ENCODE results near the gene LEFTY2.
"Not testable (repeated sequence)": the region's sequence is repeated elsewhere in the genome, so short reads cannot be mapped to it uniquely, and the experiment has no call there.

The LEFTY2 gene

DNA sequence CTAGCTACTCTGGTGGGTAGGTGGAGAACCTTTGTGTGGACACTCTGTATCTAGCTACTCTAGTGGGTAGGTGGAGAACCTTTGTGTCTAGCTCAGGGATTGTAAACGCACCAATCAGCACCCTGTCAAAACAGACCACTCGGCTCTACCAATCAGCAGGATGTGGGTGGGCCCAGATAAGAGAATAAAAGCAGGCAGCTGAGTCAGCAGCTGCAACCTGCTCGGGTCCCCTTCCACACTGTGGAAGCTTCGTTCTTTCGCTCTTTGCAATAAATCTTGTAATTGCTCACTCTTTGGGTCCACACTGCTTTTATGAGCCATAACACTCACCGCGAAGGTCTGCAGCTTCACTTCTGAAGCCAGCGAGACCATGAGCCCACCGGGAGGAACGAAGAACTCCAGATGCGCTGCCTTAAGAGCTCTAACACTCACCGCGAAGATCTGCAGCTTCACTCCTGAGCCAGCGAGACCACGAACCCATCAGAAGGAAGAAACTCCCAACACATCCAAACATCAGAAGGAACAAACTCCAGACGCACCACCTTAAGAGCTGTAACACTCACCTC is 29.7 kb upstream of the LEFTY2 start:
- H3K27me3 ChIP-seq (ENCODE audit: control insufficient read depth, insufficient read depth, low read length); H3K9ac ChIP-seq (ENCODE audit: low read length); H3K4me1 ChIP-seq (ENCODE audit: control insufficient read depth, insufficient read depth, low read length); H3K27ac ChIP-seq (ENCODE audit: low read depth, low read length); H3K36me3 ChIP-seq (ENCODE audit: control insufficient read depth, insufficient read depth, low read length); H3K4me3 ChIP-seq (ENCODE audit: low read length): not testable (repeated sequence)

DNA sequence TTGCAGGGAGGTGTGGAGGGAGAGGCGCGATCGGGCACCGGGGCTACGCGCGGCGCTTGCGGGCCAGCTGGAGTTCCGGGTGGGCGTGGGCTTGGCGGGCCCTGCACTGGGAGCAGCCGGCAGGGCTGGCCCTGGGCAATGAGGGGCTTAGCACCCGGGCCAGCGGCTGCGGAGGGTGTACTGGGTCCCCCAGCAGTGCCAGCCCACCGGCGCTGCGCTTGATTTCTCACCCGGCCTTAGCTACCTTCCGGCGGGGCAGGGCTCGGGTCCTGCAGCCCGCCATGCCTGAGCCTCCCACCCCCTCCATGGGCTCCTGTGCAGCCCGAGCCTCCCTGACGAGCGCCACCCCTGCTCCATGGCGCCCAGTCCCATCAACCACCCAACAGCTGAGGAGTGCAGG is 28.7 kb upstream of the LEFTY2 start:
- not testable (repeated sequence) for H3K4me1 ChIP-seq (ENCODE audit: control insufficient read depth, insufficient read depth, low read length); H3K36me3 ChIP-seq (ENCODE audit: control insufficient read depth, insufficient read depth, low read length); H3K4me3 ChIP-seq (ENCODE audit: low read length); H3K27me3 ChIP-seq (ENCODE audit: control insufficient read depth, insufficient read depth, low read length); H3K9ac ChIP-seq (ENCODE audit: low read length); H3K27ac ChIP-seq (ENCODE audit: low read depth, low read length)

DNA sequence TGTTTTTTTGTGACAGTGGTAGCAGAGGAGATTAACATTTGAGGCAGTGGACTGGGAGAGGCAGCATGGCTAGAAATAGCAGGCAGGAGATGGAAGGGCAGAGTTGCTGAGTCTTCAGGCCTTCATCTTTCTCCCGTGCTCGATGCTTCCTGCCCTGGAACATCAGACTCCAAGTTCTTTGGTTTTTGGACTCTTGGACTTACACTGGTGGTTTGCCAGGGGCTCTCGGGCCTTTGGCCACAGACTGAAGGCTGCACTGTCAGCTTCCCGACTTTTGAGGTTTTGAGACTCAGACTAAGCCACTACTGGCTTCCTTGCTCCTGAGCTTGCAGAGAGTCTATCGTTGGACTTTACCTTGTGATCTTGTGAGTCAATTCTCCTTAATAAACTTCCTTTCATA is 24.2 kb upstream of the LEFTY2 start:
- Histone ChIP-seq H3K27me3 (ENCODE audit: control insufficient read depth, insufficient read depth, low read length) (no peaks in the 10 kb centered on the region), H3K9ac (ENCODE audit: low read length) (no peak overlapping the region), H3K4me1 (ENCODE audit: control insufficient read depth, insufficient read depth, low read length) (no peaks in the 10 kb centered on the region), H3K36me3 (ENCODE audit: control insufficient read depth, insufficient read depth, low read length) (no peaks in the 10 kb centered on the region), H3K4me3 (ENCODE audit: low read length) (no peak overlapping the region), H3K27ac (ENCODE audit: low read depth, low read length) (no peak overlapping the region)

DNA sequence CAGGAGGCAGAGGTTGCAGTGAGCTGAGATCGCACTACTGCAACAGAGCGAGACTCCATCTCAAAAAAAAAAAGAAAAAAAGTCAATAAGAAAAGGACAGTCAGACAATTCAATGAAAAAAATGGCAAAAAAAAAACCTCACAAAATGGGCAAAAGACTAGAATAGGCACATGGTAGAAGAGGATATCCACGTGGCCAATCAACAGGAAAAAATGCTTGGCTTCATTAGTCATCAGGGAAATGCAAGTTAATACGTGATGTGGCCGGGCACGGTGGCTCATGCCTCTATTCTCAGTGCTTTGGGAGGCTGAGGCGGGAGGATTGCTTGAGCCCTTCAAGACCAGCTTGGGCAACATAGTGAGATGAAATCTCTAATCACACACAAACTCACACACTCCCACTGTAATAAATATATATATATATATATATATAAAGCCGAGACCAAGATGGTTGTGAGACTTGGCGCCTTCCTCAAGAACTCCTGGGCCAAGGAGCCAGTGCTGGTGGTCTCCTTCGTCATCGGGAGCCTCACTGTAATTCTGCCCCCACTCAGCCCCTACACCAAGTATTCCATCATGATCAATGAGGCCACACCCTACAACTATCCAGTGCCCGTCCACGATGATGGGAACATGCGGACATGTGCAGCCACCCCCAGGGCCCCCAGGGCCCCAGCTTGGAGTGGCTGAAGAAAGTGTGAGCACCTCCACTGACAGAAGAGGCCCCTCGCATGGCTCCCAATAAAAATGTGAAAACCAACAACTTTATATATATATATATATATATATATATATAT is 22.9 kb upstream of the LEFTY2 start:
- no peaks in the 10 kb centered on the region for H3K4me1 ChIP-seq (ENCODE audit: control insufficient read depth, insufficient read depth, low read length)
- no peak overlapping the region for H3K9ac ChIP-seq (ENCODE audit: low read length)
- H3K27me3 ChIP-seq (ENCODE audit: control insufficient read depth, insufficient read depth, low read length) = no peaks in the 10 kb centered on the region
- no peaks in the 10 kb centered on the region for H3K36me3 ChIP-seq (ENCODE audit: control insufficient read depth, insufficient read depth, low read length)
- no peak overlapping the region for H3K27ac ChIP-seq (ENCODE audit: low read depth, low read length)
- no peak overlapping the region for H3K4me3 ChIP-seq (ENCODE audit: low read length)

DNA sequence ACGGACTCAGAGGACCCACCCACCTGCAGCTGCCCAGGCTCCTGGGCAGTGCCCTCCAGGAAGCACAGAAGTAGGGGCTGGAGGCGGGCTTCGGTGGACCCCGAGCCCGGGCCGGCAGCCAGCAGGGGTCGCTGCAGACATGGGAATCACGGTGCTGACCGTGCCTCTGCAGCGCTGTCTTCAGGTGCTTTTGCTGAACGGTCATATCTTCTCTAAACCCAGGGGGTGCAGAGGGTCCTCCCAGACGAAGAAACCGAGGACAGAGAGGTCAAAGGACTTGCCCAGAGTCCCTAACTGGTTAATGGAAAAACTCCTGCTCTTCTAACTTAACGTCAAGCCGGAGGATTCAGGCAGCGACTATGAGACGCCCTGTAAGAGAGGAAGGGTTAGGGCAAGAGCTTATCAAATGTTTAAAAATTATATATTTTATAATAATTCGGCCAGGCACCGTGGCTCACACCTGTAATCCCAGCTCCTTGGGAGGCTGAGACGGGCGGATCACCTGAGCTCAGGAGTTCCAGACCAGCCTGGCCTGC is 21.5 kb upstream of the LEFTY2 start:
- H3K9ac ChIP-seq (ENCODE audit: low read length) = no peak overlapping the region
- no peaks in the 10 kb centered on the region for H3K27me3 ChIP-seq (ENCODE audit: control insufficient read depth, insufficient read depth, low read length)
- no peak overlapping the region for H3K4me3 ChIP-seq (ENCODE audit: low read length)
- no peaks in the 10 kb centered on the region for H3K4me1 ChIP-seq (ENCODE audit: control insufficient read depth, insufficient read depth, low read length)
- no peak overlapping the region for H3K27ac ChIP-seq (ENCODE audit: low read depth, low read length)
- H3K36me3 ChIP-seq (ENCODE audit: control insufficient read depth, insufficient read depth, low read length) = no peaks in the 10 kb centered on the region

DNA sequence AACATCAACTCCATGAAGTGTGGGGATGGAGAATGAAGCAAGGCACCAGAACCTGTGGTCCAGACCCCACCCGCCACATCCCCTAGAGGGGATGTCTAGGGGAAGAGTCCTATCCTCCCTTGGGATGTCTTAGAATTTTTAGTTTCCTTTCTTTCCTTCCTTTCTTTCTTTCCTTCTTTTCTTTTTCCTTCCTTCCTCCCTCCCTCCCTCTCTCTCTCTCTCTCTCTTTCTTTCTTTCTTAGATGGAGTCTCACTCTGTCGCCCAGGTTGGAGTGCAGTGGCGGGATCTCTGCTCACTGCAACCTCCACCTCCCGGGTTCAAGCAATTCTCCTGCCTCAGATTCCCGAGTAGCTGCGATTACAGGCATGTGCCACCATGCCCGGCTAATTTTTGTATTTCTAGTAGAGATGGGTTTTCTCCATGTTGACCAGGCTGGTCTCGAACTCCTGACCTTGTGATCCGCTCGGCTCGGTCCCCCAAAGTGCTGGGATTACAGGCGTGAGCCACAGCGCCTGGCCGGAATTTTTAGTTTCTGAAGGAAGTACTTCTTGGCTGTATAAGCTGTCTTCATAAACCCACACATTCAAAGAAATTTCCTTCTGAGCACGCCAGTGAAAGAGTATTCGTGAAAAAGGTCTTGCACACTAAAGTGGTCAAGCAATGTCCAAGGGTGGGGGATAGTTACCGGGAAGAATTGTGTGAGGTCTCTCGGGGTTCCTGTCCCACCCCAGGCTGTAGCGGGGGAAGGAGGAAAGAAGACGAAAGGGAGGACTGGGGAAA is 20.8 kb upstream of the LEFTY2 start:
- H3K27me3 ChIP-seq (ENCODE audit: control insufficient read depth, insufficient read depth, low read length) = no peaks in the 10 kb centered on the region
- H3K4me3 ChIP-seq (ENCODE audit: low read length) = no peak overlapping the region
- H3K9ac ChIP-seq (ENCODE audit: low read length) = no peak overlapping the region
- H3K4me1 ChIP-seq (ENCODE audit: control insufficient read depth, insufficient read depth, low read length) = no peaks in the 10 kb centered on the region
- no peak overlapping the region for H3K27ac ChIP-seq (ENCODE audit: low read depth, low read length)
- no peaks in the 10 kb centered on the region for H3K36me3 ChIP-seq (ENCODE audit: control insufficient read depth, insufficient read depth, low read length)

DNA sequence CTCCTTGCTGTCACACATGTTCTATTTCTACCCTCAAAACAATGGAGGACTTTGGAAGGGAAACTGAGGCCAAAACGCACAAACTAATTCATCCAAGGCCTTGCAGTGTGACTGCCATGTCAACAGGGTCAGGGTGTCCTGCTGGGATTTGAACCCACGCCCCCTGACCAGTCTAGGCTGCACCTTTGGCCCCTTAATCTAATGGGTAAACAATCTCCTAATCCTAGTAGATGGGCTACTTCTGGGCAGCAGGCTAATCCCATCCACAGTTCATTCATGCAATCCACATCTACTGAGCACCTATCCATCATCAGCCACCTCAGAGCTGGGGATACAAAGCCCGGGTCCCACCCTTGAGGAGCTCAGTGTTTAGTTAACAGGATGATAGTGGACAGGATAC is 17.0 kb upstream of the LEFTY2 start:
- Histone ChIP-seq H3K4me3 (ENCODE audit: low read length) (no peak overlapping the region), H3K9ac (ENCODE audit: low read length) (no peak overlapping the region), H3K27me3 (ENCODE audit: control insufficient read depth, insufficient read depth, low read length) (no peaks in the 10 kb centered on the region), H3K27ac (ENCODE audit: low read depth, low read length) (no peak overlapping the region), H3K4me1 (ENCODE audit: control insufficient read depth, insufficient read depth, low read length) (no peaks in the 10 kb centered on the region), H3K36me3 (ENCODE audit: control insufficient read depth, insufficient read depth, low read length) (no peaks in the 10 kb centered on the region)

DNA sequence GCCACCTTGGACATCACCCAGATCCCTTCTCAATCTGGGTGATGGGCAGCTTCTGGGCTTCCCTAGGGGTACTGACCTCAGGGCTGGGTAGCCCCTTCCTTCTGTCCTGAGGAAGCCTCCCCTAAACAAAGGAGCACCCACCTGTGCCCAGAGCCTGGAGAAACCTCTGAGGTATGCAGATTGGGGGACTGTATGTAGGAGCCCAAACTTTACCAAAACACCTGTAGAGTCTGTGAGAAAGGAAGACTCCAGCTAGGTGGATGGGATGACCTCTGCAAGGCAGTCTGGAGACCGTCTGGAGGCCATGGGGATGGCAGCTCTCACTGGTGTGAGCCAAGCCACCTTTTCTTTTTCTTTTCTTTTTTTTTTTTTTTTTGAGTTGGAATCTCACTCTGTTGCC is 13.7 kb upstream of the LEFTY2 start:
- no peaks in the 10 kb centered on the region for H3K36me3 ChIP-seq (ENCODE audit: control insufficient read depth, insufficient read depth, low read length)
- no peak overlapping the region for H3K4me3 ChIP-seq (ENCODE audit: low read length)
- H3K27ac ChIP-seq (ENCODE audit: low read depth, low read length) = no peak overlapping the region
- no peaks in the 10 kb centered on the region for H3K4me1 ChIP-seq (ENCODE audit: control insufficient read depth, insufficient read depth, low read length)
- H3K9ac ChIP-seq (ENCODE audit: low read length) = no peak overlapping the region
- H3K27me3 ChIP-seq (ENCODE audit: control insufficient read depth, insufficient read depth, low read length) = no peaks in the 10 kb centered on the region

DNA sequence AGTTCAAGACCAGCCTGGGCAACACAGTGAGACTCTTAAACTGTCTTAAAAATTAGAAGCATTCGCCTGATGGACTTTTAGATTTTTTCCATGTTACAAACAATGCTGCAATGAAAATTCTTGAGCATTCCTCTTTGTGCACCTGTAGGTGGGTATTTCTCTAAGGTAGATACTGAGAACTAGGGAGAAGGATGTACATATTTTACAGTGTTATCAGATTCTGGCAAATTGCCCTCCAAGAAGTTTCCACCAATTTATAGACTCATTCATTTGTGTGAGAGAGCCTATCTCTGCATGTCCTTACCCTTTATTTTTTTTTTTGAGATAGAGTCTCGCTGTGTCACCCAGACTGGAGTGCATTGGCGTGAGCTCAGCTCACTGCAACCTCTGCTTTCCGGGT is 12.3 kb upstream of the LEFTY2 start:
- Histone ChIP-seq H3K36me3 (ENCODE audit: control insufficient read depth, insufficient read depth, low read length) (no peaks in the 10 kb centered on the region), H3K9ac (ENCODE audit: low read length) (no peak overlapping the region)

DNA sequence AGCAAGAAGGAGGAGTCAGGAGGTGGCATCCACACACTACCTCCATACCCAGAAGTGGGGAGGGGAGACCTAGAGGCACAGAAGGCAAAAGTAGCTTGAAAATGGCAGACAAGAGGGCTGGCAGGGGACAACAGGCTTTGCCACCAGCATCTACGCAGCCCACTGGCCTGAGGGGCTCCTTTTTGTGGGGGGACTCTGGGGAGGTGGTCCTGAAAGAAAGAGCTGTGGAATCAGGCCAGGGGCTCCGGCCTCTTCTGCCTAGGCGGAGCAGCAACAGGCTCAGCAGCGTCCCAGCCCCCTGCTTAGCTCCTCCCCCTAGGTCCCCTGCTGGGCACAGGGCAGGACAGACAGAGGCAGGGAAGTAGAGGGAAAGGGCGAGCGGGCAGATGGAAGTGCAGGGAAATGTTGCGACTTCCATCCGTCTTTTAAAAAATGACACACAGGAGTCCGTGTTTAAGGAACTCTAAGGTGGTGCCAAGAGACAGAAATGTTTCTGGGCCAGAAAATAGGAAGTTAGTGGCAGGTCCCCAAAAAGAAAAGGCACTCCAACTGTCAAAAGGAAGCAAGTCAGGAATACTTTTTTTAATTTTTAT is 10.0 kb upstream of the LEFTY2 start:
- H3K36me3 ChIP-seq (ENCODE audit: control insufficient read depth, insufficient read depth, low read length) = no peaks in the 10 kb centered on the region
- H3K27ac ChIP-seq (ENCODE audit: low read depth, low read length) = no peak overlapping the region
- no peak overlapping the region for H3K9ac ChIP-seq (ENCODE audit: low read length)
- H3K4me3 ChIP-seq (ENCODE audit: low read length) = no peak overlapping the region
- H3K4me1 ChIP-seq (ENCODE audit: control insufficient read depth, insufficient read depth, low read length) = no peaks in the 10 kb centered on the region
- H3K27me3 ChIP-seq (ENCODE audit: control insufficient read depth, insufficient read depth, low read length) = no peaks in the 10 kb centered on the region

More for the DNA sequence above, 12.3 kb upstream of the LEFTY2 start:
- no peak overlapping the region for H3K27ac ChIP-seq (ENCODE audit: low read depth, low read length)
- H3K4me3 ChIP-seq (ENCODE audit: low read length) = no peak overlapping the region
- no peaks in the 10 kb centered on the region for H3K27me3 ChIP-seq (ENCODE audit: control insufficient read depth, insufficient read depth, low read length)
- no peaks in the 10 kb centered on the region for H3K4me1 ChIP-seq (ENCODE audit: control insufficient read depth, insufficient read depth, low read length)

DNA sequence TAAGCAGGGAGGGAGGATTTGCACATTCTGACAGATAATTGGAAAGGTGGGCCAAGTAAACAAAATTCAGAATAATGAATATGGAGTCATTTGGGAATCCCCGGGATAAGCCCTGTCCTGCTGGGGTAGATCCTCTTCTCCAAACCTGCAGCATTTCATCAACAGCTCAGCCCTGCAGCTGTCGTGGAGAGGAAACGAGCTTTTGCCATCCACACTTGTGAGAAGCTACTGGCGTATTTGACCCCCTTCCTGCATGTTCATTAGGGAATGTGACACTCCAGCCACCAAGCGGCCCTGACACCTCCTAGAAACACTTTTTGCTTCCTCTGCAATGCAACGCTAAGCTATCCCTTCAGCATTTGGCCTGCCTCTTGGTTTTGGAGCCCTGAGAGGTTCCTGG is 8.0 kb upstream of the LEFTY2 start:
- no peak overlapping the region for H3K4me3 ChIP-seq (ENCODE audit: low read length)
- H3K4me1 ChIP-seq (ENCODE audit: control insufficient read depth, insufficient read depth, low read length) = no peaks in the 10 kb centered on the region
- no peaks in the 10 kb centered on the region for H3K36me3 ChIP-seq (ENCODE audit: control insufficient read depth, insufficient read depth, low read length)
- no peaks in the 10 kb centered on the region for H3K27me3 ChIP-seq (ENCODE audit: control insufficient read depth, insufficient read depth, low read length)
- H3K27ac ChIP-seq (ENCODE audit: low read depth, low read length) = no peak overlapping the region
- H3K9ac ChIP-seq (ENCODE audit: low read length) = no peak overlapping the region

DNA sequence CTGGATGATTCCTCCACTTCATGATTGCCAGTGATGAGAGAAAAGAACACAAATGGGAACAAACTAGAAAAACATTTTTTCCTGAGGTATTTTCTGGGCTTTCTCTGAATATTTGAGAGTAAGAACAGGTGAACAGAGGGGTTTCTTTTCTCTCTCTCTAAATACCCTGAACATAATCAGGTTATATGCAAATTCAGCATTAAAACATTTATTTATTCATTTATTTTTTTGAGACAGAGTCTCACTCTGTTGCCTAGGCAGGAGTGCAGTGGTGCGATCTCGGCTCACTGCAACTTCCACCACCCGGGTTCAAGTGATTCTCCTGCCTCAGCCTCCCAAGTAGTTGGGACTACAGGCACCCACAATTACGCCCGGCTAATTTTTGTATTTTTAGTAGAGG is 5.8 kb upstream of the LEFTY2 start:
- Histone ChIP-seq H3K27ac (ENCODE audit: low read depth, low read length) (no peak overlapping the region), H3K27me3 (ENCODE audit: control insufficient read depth, insufficient read depth, low read length) (no peaks in the 10 kb centered on the region), H3K9ac (ENCODE audit: low read length) (no peak overlapping the region), H3K4me1 (ENCODE audit: control insufficient read depth, insufficient read depth, low read length) (peaks cover 3% of the 10 kb centered on the region), H3K36me3 (ENCODE audit: control insufficient read depth, insufficient read depth, low read length) (no peaks in the 10 kb centered on the region), H3K4me3 (ENCODE audit: low read length) (no peak overlapping the region)

Measured in rectal smooth muscle tissue (tissue), 1 donor.